Measurements from ENCODE around the gene CATSPERD. TPM values are rescaled to one million over a fixed set of nuclear protein-coding genes. Genes with fewer than 3 reads are reported as not detected.

Gene CATSPERD
- total RNA-seq, 1 experiment from 2014 or later, result not detected

DNA sequence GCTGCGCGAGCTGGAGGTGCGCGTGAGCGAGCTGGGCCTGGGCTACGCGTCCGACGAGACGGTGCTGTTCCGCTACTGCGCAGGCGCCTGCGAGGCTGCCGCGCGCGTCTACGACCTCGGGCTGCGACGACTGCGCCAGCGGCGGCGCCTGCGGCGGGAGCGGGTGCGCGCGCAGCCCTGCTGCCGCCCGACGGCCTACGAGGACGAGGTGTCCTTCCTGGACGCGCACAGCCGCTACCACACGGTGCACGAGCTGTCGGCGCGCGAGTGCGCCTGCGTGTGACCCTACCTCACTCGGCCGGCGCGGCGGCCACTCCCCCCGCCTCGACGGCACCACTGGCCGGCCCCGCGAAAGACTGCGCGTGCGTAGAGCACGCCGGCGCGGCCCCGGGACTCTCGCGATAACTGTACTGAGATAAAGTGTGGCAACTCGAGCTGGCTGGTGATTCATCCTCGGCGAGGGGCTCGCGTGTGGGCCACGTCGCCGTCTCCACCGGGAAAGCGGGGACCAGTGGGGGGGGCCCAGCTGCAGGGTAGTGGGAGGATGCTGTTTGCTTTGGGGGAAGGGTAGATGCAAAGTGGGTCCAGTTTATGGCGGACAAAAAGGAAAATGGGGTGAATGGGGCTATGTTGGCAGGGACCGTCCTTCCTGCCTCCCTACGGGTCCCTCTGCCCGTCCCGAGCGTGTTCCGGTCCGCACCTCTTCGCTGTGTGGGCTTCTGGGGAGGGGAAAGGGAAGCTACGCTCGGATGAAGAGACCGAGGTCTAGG, 107.6 kb downstream of the CATSPERD start:
- Histone ChIP-seq H3K14ac (ENCODE audit: insufficient read depth, low read length) (peak overlapping the region; percentile 94), H4K8ac (replicated peaks; ENCODE audit: insufficient read length, low read depth, low read length) (no peak overlapping the region), H3K27me3 (ENCODE audit: insufficient read depth, low read length) (no peaks in the 10 kb centered on the region), H2BK15ac (ENCODE audit: low read depth, low read length) (no peak overlapping the region), H4K5ac (ENCODE audit: insufficient read length, low read depth, low read length) (no peak overlapping the region), H2BK5ac (ENCODE audit: insufficient read length, low read length) (no peak overlapping the region), H2BK120ac (ENCODE audit: low read depth, low read length, poor library complexity, severe bottlenecking) (no peak overlapping the region), H3K4me1 (ENCODE audit: insufficient read depth, low read length) (no peaks in the 10 kb centered on the region), H3K56ac (ENCODE audit: insufficient read length, low read depth, low read length) (no peak overlapping the region), H3K9ac (ENCODE audit: extremely low read depth, insufficient read length, low read length) (peak overlapping the region; percentile 82), H3T11ph (ENCODE audit: low read length) (no peak overlapping the region), H4K20me1 (ENCODE audit: control insufficient read depth, insufficient read depth, insufficient read length) (no peaks in the 10 kb centered on the region), H2AFZ (ENCODE audit: low read length) (no peak overlapping the region), H2BK20ac (ENCODE audit: low read depth, low read length, poor library complexity, severe bottlenecking) (no peak overlapping the region), H2BK12ac (ENCODE audit: insufficient read length, low read depth, low read length) (no peak overlapping the region), H4K91ac (ENCODE audit: insufficient read length, low read depth, low read length) (no peak overlapping the region), H3K4ac (ENCODE audit: low read depth, low read length) (no peak overlapping the region), H3K27ac (ENCODE audit: insufficient read length, low read depth, low read length) (no peak overlapping the region), H3K79me1 (ENCODE audit: insufficient read depth, low read depth, low read length, poor library complexity, severe bottlenecking) (no peaks in the 10 kb centered on the region), H2AK5ac (ENCODE audit: insufficient read length, low read length) (no peak overlapping the region), H3K79me2 (ENCODE audit: insufficient read depth, low read length) (no peaks in the 10 kb centered on the region), H3K23me2 (ENCODE audit: insufficient read length, low read depth, low read length, poor library complexity, severe bottlenecking) (peaks cover 12% of the 10 kb centered on the region), H3K18ac (ENCODE audit: insufficient read length, low read depth, low read length) (peak overlapping the region; percentile 96), H3K4me2 (ENCODE audit: insufficient read depth, insufficient read length, low read length) (peak overlapping the region; percentile 85), H3K23ac (ENCODE audit: insufficient read length, low read depth, low read length) (no peak overlapping the region), H3K9me3 (ENCODE audit: control insufficient read depth, low read depth, low read length) (no peaks in the 10 kb centered on the region)
- TF ChIP-seq, protein P1, sequence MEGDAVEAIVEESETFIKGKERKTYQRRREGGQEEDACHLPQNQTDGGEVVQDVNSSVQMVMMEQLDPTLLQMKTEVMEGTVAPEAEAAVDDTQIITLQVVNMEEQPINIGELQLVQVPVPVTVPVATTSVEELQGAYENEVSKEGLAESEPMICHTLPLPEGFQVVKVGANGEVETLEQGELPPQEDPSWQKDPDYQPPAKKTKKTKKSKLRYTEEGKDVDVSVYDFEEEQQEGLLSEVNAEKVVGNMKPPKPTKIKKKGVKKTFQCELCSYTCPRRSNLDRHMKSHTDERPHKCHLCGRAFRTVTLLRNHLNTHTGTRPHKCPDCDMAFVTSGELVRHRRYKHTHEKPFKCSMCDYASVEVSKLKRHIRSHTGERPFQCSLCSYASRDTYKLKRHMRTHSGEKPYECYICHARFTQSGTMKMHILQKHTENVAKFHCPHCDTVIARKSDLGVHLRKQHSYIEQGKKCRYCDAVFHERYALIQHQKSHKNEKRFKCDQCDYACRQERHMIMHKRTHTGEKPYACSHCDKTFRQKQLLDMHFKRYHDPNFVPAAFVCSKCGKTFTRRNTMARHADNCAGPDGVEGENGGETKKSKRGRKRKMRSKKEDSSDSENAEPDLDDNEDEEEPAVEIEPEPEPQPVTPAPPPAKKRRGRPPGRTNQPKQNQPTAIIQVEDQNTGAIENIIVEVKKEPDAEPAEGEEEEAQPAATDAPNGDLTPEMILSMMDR (conservative IDR thresholded peaks at IDR 0.05), result no peak
- H3K4me1 Mint-ChIP-seq, result peaks cover 2 to 16% of the 10 kb centered on the region in 2 experiments; a peak in 2 of 4 replicates
- peaks cover 18% of the 10 kb centered on the region for H3K27me3 Mint-ChIP-seq (ENCODE audit: low read depth)
- DNase-seq, result peak; percentile 95
- peak overlapping the region; percentile 93 to 97 for H3K4me3 Mint-ChIP-seq
- no CpG with 5 or more reads among the region's 91 CpGs for WGBS (ENCODE audit: extremely low coverage, insufficient read length, low lambda C conversion rate)
- H3K36me3 Mint-ChIP-seq (ENCODE audit: insufficient read depth in 1 of 3, low read depth in 3 of 3), result no peaks in the 10 kb centered on the region
- H3K9me3 Mint-ChIP-seq, result no peaks in the 10 kb centered on the region; a peak in 2 of 5 replicates
- H3K27ac Mint-ChIP-seq, result peak overlapping the region; percentile 95 to 99 (median 98)

Other genes with a start within 250 kb of the CATSPERD start
- gene TINCR, start 152.7 kb upstream of the CATSPERD start, total RNA-seq (2021), result 0.17 and 0.18 TPM in 2 replicates
- 70.3 and 76.1 TPM in 2 replicates for gene SAFB2, start 97.9 kb upstream of the CATSPERD start, total RNA-seq (2021)
- gene SAFB, start 97.6 kb upstream of the CATSPERD start, total RNA-seq (2021), result 107 and 110 TPM in 2 replicates
- 23.4 and 23.8 TPM in 2 replicates for gene MICOS13, start 40.1 kb upstream of the CATSPERD start, total RNA-seq (2021)
- gene HSD11B1L, start 39.6 kb upstream of the CATSPERD start, total RNA-seq (2021), result 8.0 and 9.3 TPM in 2 replicates
- 1,066 and 1,074 TPM in 2 replicates for gene RPL36, start 30.3 kb upstream of the CATSPERD start, total RNA-seq (2021)
- gene LONP1, start 491 bp upstream of the CATSPERD start, total RNA-seq (2021), result 108 and 113 TPM in 2 replicates
- gene PRR22, start 64.1 kb downstream of the CATSPERD start, total RNA-seq (2021), result 7.1 and 8.1 TPM in 2 replicates
- gene DUS3L, start 70.5 kb downstream of the CATSPERD start, total RNA-seq (2021), result 61.8 and 67.0 TPM in 2 replicates
- gene NRTN, start 84.4 kb downstream of the CATSPERD start, total RNA-seq (2021), result 4.5 and 4.6 TPM in 2 replicates
- gene FUT6, start 119.1 kb downstream of the CATSPERD start, total RNA-seq (2021), result 0.13 TPM in 1 of 2 replicates, not detected in the other
- gene FUT3, start 130.8 kb downstream of the CATSPERD start, total RNA-seq (2021), result not detected in 2 replicates
- gene FUT5, start 149.9 kb downstream of the CATSPERD start, total RNA-seq (2021), result not detected in 2 replicates
- 282 TPM in 2 replicates for gene NDUFA11, start 183.2 kb downstream of the CATSPERD start, total RNA-seq (2021)
- 1.9 and 2.2 TPM in 2 replicates for gene VMAC, start 184.2 kb downstream of the CATSPERD start, total RNA-seq (2021)
- gene CAPS, start 193.6 kb downstream of the CATSPERD start, total RNA-seq (2021), result 2.3 and 2.5 TPM in 2 replicates

All from H9 (cell line).